Liver (tissue), 9 donors: ENCODE results near the gene ANKRD10. TPM values are rescaled to one million over a fixed set of nuclear protein-coding genes. Genes with fewer than 3 reads are reported as not detected.

ENCODE experiments used
- DNase-seq: peaks from one replicate; pipeline ENCODE4 v3.0.0-alpha.2; 2017; ENCODE audit warnings: low spot score
- H3K27ac ChIP-seq, 2 donors: one replicate each; pipeline ENCODE4 v1.7.0; 2013; ENCODE audit warnings: inconsistent platforms in 2 of 2, low read length in 2 of 2, control low read depth in 1 of 2, low read depth in 1 of 2, mild to moderate bottlenecking in 1 of 2
- H3K27me3 ChIP-seq, 4 donors: one replicate each; pipeline versions ENCODE4 v1.6.1 to v1.7.0; 2013; ENCODE audit warnings: low read length in 3 of 4, inconsistent platforms in 1 of 4, mild to moderate bottlenecking in 1 of 4, moderate library complexity in 1 of 4; ENCODE audit not compliant: control insufficient read depth in 4 of 4, insufficient read depth in 4 of 4
- H3K36me3 ChIP-seq, 4 donors: one replicate each; pipeline versions ENCODE4 v1.6.1 to v1.7.0; 2013; ENCODE audit warnings: low read length in 3 of 4, mild to moderate bottlenecking in 3 of 4, low read depth in 1 of 4, moderate library complexity in 1 of 4; ENCODE audit not compliant: control insufficient read depth in 4 of 4, insufficient read depth in 3 of 4
- H3K4me1 ChIP-seq, 4 donors: one replicate each; pipeline versions ENCODE4 v1.6.1 to v1.7.0; 2013; ENCODE audit warnings: low read length in 3 of 4, mild to moderate bottlenecking in 3 of 4, moderate library complexity in 1 of 4; ENCODE audit not compliant: control insufficient read depth in 4 of 4, insufficient read depth in 4 of 4
- H3K4me3 ChIP-seq, 3 donors: one replicate each; pipeline versions ENCODE4 v1.6.1 to v1.7.0; 2013; ENCODE audit warnings: low read length in 3 of 3, control low read depth in 1 of 3, low read depth in 1 of 3, mild to moderate bottlenecking in 1 of 3
- H3K9ac ChIP-seq, 2 donors: one replicate each; pipeline ENCODE4 v1.7.0; 2013; ENCODE audit warnings: low read length in 2 of 2, mild to moderate bottlenecking in 2 of 2, moderate library complexity in 2 of 2, control low read depth in 1 of 2, low read depth in 1 of 2
- H3K9me3 ChIP-seq, 4 donors: one replicate each; pipeline versions ENCODE4 v1.6.1 to v1.7.0; 2013; ENCODE audit warnings: low read length in 3 of 4; ENCODE audit not compliant: control insufficient read depth in 4 of 4
- CTCF ChIP-seq: fragments of 150-350 bp; IDR thresholded peaks from 2 replicates; pipeline ENCODE4 v1.5.1; 2017; ENCODE audit warnings: improper control_type of control experiment, low read depth, low read length; ENCODE audit not compliant: missing input control
- EGR1 ChIP-seq, 2 donors: IDR thresholded peaks; 2 replicates each; pipeline ENCODE4 v1.6.1; 2016 to 2018; ENCODE audit warnings: antibody characterized with exemption in 2 of 2, low read depth in 2 of 2
- FOXA1 ChIP-seq: IDR thresholded peaks from 2 replicates; pipeline ENCODE4 v1.6.1; 2016; ENCODE audit warnings: antibody characterized with exemption
- GABPA ChIP-seq, 2 donors: IDR thresholded peaks in 1 of 2; conservative IDR thresholded peaks in 1 of 2; 2 replicates each; pipeline ENCODE4 v1.6.1; 2016; ENCODE audit warnings: antibody characterized with exemption in 2 of 2, mild to moderate bottlenecking in 1 of 2, moderate library complexity in 1 of 2
- HNF4G ChIP-seq: IDR thresholded peaks from 2 replicates; pipeline ENCODE4 v1.6.1; 2016; ENCODE audit warnings: antibody characterized with exemption
- JUND ChIP-seq, 2 donors: IDR thresholded peaks; 2 replicates each; pipeline ENCODE4 v1.6.1; 2016; ENCODE audit warnings: antibody characterized with exemption in 2 of 2
- MAX ChIP-seq: IDR thresholded peaks from 2 replicates; pipeline ENCODE4 v1.6.1; 2016; ENCODE audit warnings: antibody characterized with exemption
- NR2F2 ChIP-seq: IDR thresholded peaks from 2 replicates; pipeline ENCODE4 v1.6.1; 2016; ENCODE audit warnings: antibody characterized with exemption
- REST ChIP-seq: IDR thresholded peaks from 2 replicates; pipeline ENCODE4 v1.6.1; 2016; ENCODE audit warnings: antibody characterized with exemption, mild to moderate bottlenecking
- RXRA ChIP-seq, 2 donors: IDR thresholded peaks; 2 replicates each; pipeline ENCODE4 v1.6.1; 2017 to 2018; ENCODE audit warnings: antibody characterized with exemption in 2 of 2, mild to moderate bottlenecking in 1 of 2
- TAF1 ChIP-seq: conservative IDR thresholded peaks from 2 replicates; pipeline ENCODE4 v1.6.1; 2016; ENCODE audit warnings: antibody characterized with exemption, mild to moderate bottlenecking
- YY1 ChIP-seq: IDR thresholded peaks from 2 replicates; pipeline ENCODE4 v1.6.1; 2016; ENCODE audit warnings: antibody characterized with exemption, mild to moderate bottlenecking
- ZBTB33 ChIP-seq: IDR thresholded peaks from 2 replicates; pipeline ENCODE4 v1.6.1; 2016; ENCODE audit warnings: antibody characterized with exemption
- WGBS: extraction: QIAGEN DNeasy Blood & Tissue Kit; methylation state at CpG from one replicate; pipeline ENCODE4 v1.1.7; 2013; 5-methylcytosine and 5-hydroxymethylcytosine counted together
- polyA plus RNA-seq, 2 donors: library from polyadenylated mRNA; stranded (reverse) in 1 of 2; unstranded in 1 of 2; fragments of 200-250 nt in 1 of 2; fragments of >200 nt in 1 of 2; fragmentation: Nextera tagmentation in 1 of 2; extraction: Ambion mirVana in 1 of 2; gene quantifications; one replicate each; pipeline versions ENCODE4 v1.2.1 to v1.2.3, GENCODE V29; 2013 to 2015
- total RNA-seq, 2 donors: library from RNA; depleted of rRNA; stranded (reverse); fragments of >200 nt; gene quantifications; one replicate each; pipeline ENCODE4 v1.2.3, GENCODE V29; 2014
- donor health status: healthy.
- donor health status: healthy.
- donor health status: healthy.
- donor health status: healthy.
- donor health status: healthy.

The ANKRD10 gene
- total and polyA plus RNA-seq, 4 donors: 18.8 to 74.1 (median 52.9) TPM

- Histone ChIP-seq H3K9ac (no peak overlapping the region), H3K27ac (no peak overlapping the region), H3K4me1 (no peaks in the 10 kb centered on the region), H3K27me3 (no peaks in the 10 kb centered on the region), H3K36me3 (no peaks in the 10 kb centered on the region), H3K9me3 (no peaks in the 10 kb centered on the region), H3K4me3 (no peak overlapping the region)
- no peak for DNase-seq
- 92% methylated on average over 6 of the region's 6 CpGs for WGBS
- TF ChIP-seq YY1: no peak
- TF ChIP-seq FOXA1: no peak
- TF ChIP-seq ZBTB33: no peak
- TF ChIP-seq JUND (IDR thresholded peaks at IDR 0.05): no peak
- no peak for TF ChIP-seq EGR1 (IDR thresholded peaks at IDR 0.05; ENCODE audit: low read depth in 2 of 2)
Observed at GRCh38 chr13:110863685-110864084, 51.2 kb downstream of the ANKRD10 start.

GRCh38 chr13:110860983-110861382, 53.9 kb downstream of the ANKRD10 start:
- H3K4me3 ChIP-seq: no peak overlapping the region
- H3K9ac ChIP-seq: no peak overlapping the region
- DNase-seq: no peak
- peaks cover 0 to 3% (median 1%) of the 10 kb centered on the region in 4 donors for H3K9me3 ChIP-seq
- no peaks in the 10 kb centered on the region for H3K36me3 ChIP-seq
- no peaks in the 10 kb centered on the region for H3K4me1 ChIP-seq
- no peak overlapping the region for H3K27ac ChIP-seq
- H3K27me3 ChIP-seq: no peaks in the 10 kb centered on the region
- TF ChIP-seq HNF4G: no peak
- no peak for TF ChIP-seq MAX
- no peak for TF ChIP-seq TAF1
- TF ChIP-seq GABPA (IDR thresholded peaks at IDR 0.05 in 1 of 2, conservative IDR thresholded peaks at IDR 0.05 in 1 of 2): no peak
- no peak for TF ChIP-seq RXRA (IDR thresholded peaks at IDR 0.05)
- TF ChIP-seq ZBTB33: no peak
- TF ChIP-seq EGR1 (IDR thresholded peaks at IDR 0.05; ENCODE audit: low read depth in 2 of 2): no peak
- TF ChIP-seq REST: no peak
- TF ChIP-seq CTCF: no peak
- TF ChIP-seq NR2F2: no peak
- no peak for TF ChIP-seq FOXA1
